Gastrocnemius medialis (tissue), 4 donors: Measurements from ENCODE around the gene RBM3.

Source experiments
- CTCF ChIP-seq, 5 experiments: fragments of 450-650 bp in 3 of 5; fragments of 200-600 bp in 2 of 5; sonication (generic) in 2 of 5; IDR thresholded peaks in 4 of 5; conservative IDR thresholded peaks in 1 of 5; 1 replicate in 4 of 5; 2 replicates in 1 of 5; pipeline ENCODE4 v1.5.1; 2016 to 2019; ENCODE audit warnings: antibody characterized with exemption in 5 of 5, mild to moderate bottlenecking in 3 of 5, moderate library complexity in 3 of 5
- POLR2A ChIP-seq, 2 donors: fragments of 450-650 bp; IDR thresholded peaks; one replicate each; pipeline ENCODE4 v1.6.1; 2017; ENCODE audit warnings: antibody characterized with exemption in 2 of 2, mild to moderate bottlenecking in 2 of 2, moderate library complexity in 2 of 2

GRCh38 chrX:48540028-48540375, 34.3 kb upstream of the RBM3 start:
- TF ChIP-seq CTCF (IDR thresholded peaks at IDR 0.05 in 4 of 5, conservative IDR thresholded peaks at IDR 0.05 in 1 of 5) (no peak), POLR2A (IDR thresholded peaks at IDR 0.05) (no peak)
